HepG2 (cell line): Measurements from ENCODE around the gene ZNF526. TPM values are rescaled to one million over a fixed set of nuclear protein-coding genes. Genes with fewer than 3 reads are reported as not detected.

Source experiments
- ATAC-seq: fragments of 200-7000 bp; cut with Tn5 transposase; 3 replicates; pipeline ENCODE4 v1.9.1; 2020; ENCODE audit warnings: mild to moderate bottlenecking, moderate library complexity
- BruUV-seq: library from RNA; stranded (reverse); fragments of 400-500 nt; replicated peaks from 2 replicates; lab custom pipeline; 2021; lab: Mats Ljungman, UMichigan
- CTCF ChIA-PET: fragments of 300-600 bp; formaldehyde crosslinking; extraction: SDS; loops from one replicate; lab custom pipeline; 2021; ENCODE audit warnings: low total read pairs, inconsistent platforms, low intra/inter-chr PET ratio; lab: Yijun Ruan, JAX
- POLR2A ChIA-PET: fragments of 350-600 bp; sonication (Branson Sonifier 250); formaldehyde crosslinking; loops from one replicate; lab custom pipeline; 2020; ENCODE audit warnings: antibody characterized with exemption, inconsistent platforms; lab: Yijun Ruan, JAX
- DNase-seq: peaks from one replicate; pipeline ENCODE4 v3.0.0-alpha.2; 2015; ENCODE audit warnings: low spot score
- FAIRE-seq: peaks from 3 replicates; lab custom pipeline; 2011; peaks lifted over from hg19 to GRCh38; lab: Jason Lieb, UNC
- H2AFZ ChIP-seq: one replicate; pipeline ENCODE4 v1.6.1; 2011; ENCODE audit warnings: low read length, inconsistent platforms
- H3K27ac ChIP-seq: fragments of 300-600 bp; 3 replicates; pipeline ENCODE4 v1.8.0; 2011; ENCODE audit warnings: mixed run types, mild to moderate bottlenecking, mixed read lengths, low read length, inconsistent platforms; ENCODE audit not compliant: insufficient read depth; ENCODE audit errors: extremely low read length
- H3K27me3 ChIP-seq, 2 experiments: fragments of 200-600 bp in 1 of 2; 2 replicates in 1 of 2; 3 replicates in 1 of 2; pipeline versions ENCODE4 v1.6.0 to v1.8.0; 2011; ENCODE audit warnings: low read length in 2 of 2, mild to moderate bottlenecking in 2 of 2, moderate library complexity in 2 of 2, inconsistent platforms in 1 of 2; ENCODE audit not compliant: insufficient read depth in 2 of 2, control insufficient read depth in 1 of 2
- H3K36me3 ChIP-seq, 2 experiments: fragments of 200-600 bp in 1 of 2; replicated peaks in 1 of 2; 2 replicates in 1 of 2; 3 replicates in 1 of 2; pipeline versions ENCODE4 v1.5.1 to v1.8.0; 2011; ENCODE audit warnings: low read length in 2 of 2, inconsistent platforms in 1 of 2; ENCODE audit not compliant: insufficient read depth in 2 of 2, control insufficient read depth in 1 of 2
- H3K4me1 ChIP-seq: 2 replicates; pipeline ENCODE4 v1.5.1; 2012; ENCODE audit warnings: low read length, inconsistent platforms; ENCODE audit not compliant: insufficient read depth
- H3K4me2 ChIP-seq: 2 replicates; pipeline ENCODE4 v1.6.0; 2011; ENCODE audit warnings: low read depth, low read length, inconsistent platforms
- H3K4me3 ChIP-seq, 3 experiments: fragments of 200-600 bp in 1 of 3; sonication (generic), shearing (Covaris generic) in 1 of 3; replicated peaks in 1 of 3; 2 replicates each; pipeline ENCODE4 v1.5.1; 2011 to 2016; ENCODE audit warnings: low read length in 3 of 3, inconsistent platforms in 2 of 3, low read depth in 2 of 3, mild to moderate bottlenecking in 2 of 3, control low read depth in 1 of 3, mixed read lengths in 1 of 3; ENCODE audit not compliant: insufficient read depth in 1 of 3
- H3K79me2 ChIP-seq: one replicate; pipeline ENCODE4 v1.6.1; 2011; ENCODE audit warnings: low read length, inconsistent platforms; ENCODE audit not compliant: insufficient read depth
- H3K9ac ChIP-seq: 2 replicates; pipeline ENCODE4 v1.6.0; 2011; ENCODE audit warnings: mild to moderate bottlenecking, low read depth, low read length, inconsistent platforms; ENCODE audit not compliant: insufficient read depth
- H3K9me3 ChIP-seq: 2 replicates; pipeline ENCODE4 v1.5.1; 2012; ENCODE audit warnings: mild to moderate bottlenecking, low read length
- H4K20me1 ChIP-seq: 2 replicates; pipeline ENCODE4 v1.6.0; 2011; ENCODE audit warnings: inconsistent platforms, mild to moderate bottlenecking, low read length, moderate library complexity; ENCODE audit not compliant: insufficient read depth
- ZNF512 ChIP-seq: sonication (generic); formaldehyde crosslinking; IDR thresholded peaks from 2 replicates; pipeline ENCODE4 v1.4.0; 2020; ENCODE audit warnings: mild to moderate bottlenecking, missing genetic modification reagents
- WGBS: methylation state at CpG from one replicate; pipeline ENCODE4 v1.1.6; 2017; ENCODE audit warnings: low lambda C conversion rate; 5-methylcytosine and 5-hydroxymethylcytosine counted together
- in situ Hi-C: cut with HindIII; loops from 2 replicates; pipeline ENCODE4 v1.10.0; 2017; ENCODE audit warnings: low pct_unique_long_range_greater_than_20kb; ENCODE audit not compliant: extremely low pct_ligation_motif_present
- intact Hi-C: fragments of 100-400 bp; cut with micrococcal nuclease; formaldehyde crosslinking; loops from one replicate; pipeline ENCODE4 v1.10.0; 2022; ENCODE audit not compliant: unreplicated experiment
- polyA plus RNA-seq, 8 experiments: library from polyadenylated mRNA; depleted of rRNA in 3 of 8; stranded (reverse) in 7 of 8; unstranded in 1 of 8; fragments of >200 nt; fragmentation: Illumina TruSeq in 4 of 8; extraction: Trizol in 4 of 8; gene quantifications; 2 replicates each; pipeline versions ENCODE4 v1.2.1 to v1.2.3, GENCODE V29; 2011 to 2016; ENCODE audit warnings: low read depth in 4 of 8, missing spikeins in 1 of 8, mixed read lengths in 1 of 8; ENCODE audit not compliant: insufficient read depth in 1 of 8
- total RNA-seq, 5 experiments: library from RNA; depleted of rRNA; stranded (reverse); fragments of >200 nt; fragmentation: Illumina TruSeq; extraction: Trizol; gene quantifications; 2 replicates each; pipeline ENCODE4 v1.2.3, GENCODE V29; 2016; ENCODE audit warnings: low read depth in 1 of 5
- TF ChIP-seq, protein P1 (sequence below): IDR thresholded peaks from 2 replicates; pipeline ENCODE4 v1.6.1; 2016; ENCODE audit warnings: missing compliant biosample characterization, missing genetic modification reagents, borderline replicate concordance

ZNF526 gene
- total and polyA plus RNA-seq, 2 of the 13 experiments (the other 11 are each of a cell fraction or from before 2014, with no cell fraction given), result 3.3 to 8.4 TPM

DNA sequence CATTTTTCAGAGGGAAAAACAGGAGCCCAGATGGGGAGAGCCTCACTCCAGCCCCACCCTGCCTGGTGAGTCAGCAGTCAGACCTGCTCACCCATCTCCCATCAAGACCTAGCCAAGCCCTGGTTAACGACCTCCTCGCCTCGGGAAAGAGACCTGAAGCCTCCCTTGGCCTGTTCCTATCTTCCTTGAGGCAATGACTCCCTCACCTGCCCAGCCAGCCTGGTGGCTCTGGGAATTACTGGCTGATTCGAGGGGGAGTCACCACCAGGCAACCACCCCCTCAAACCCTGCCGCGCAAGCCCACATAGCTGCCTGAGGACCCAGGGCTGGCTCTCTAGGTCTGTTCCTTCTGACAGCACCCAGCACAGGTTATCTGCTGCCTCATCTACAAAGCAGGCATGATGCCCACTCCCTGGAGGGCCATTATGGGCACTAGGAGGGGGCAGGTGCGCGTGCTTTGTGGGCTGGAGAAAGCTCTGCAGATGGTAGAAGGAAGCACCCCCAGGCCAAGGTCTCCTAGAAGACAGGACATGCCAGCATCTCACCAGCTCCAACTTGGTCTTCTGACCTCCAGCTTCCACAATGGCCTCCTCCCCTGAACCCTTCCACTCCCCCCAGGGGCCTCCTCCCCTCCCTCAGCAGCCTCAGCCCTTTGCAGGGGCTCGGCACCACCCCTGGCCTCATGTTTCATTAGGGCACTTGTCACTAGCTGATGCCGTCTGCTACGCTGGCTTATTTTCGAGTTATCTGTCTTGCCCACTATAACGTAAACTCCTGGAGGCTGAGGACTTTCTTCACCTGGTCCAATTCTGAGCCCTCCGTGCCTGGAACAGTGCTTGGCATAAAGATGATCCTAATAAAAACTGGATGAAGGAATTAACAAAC is 13.0 kb upstream of the ZNF526 start:
- H4K20me1 ChIP-seq, result peaks cover 12% of the 10 kb centered on the region
- H3K9me3 ChIP-seq, result no peaks in the 10 kb centered on the region
- H3K4me1 ChIP-seq, result no peaks in the 10 kb centered on the region
- ChIA-PET POLR2A (interaction anchor here (0.6 kb wide), 1 partner anchor 109 kb away, joined by 3 read pairs; no protein-coding TSS in a partner anchor), CTCF (no interaction called here)
- no peak overlapping the region for H3K27ac ChIP-seq
- FAIRE-seq, result no peak
- no peak for ATAC-seq
- peaks cover 37 to 71% of the 10 kb centered on the region in 2 experiments for H3K36me3 ChIP-seq
- H3K27me3 ChIP-seq, result no peaks in the 10 kb centered on the region
- H3K4me3 ChIP-seq, result no peak overlapping the region
- H2AFZ ChIP-seq, result no peak overlapping the region
- no TSS peak for BruUV-seq
- intact Hi-C loops (no loop called here), in situ Hi-C loops (no loop called here)
- WGBS, result 99% methylated on average over 12 of the region's 14 CpGs
- peaks cover 16% of the 10 kb centered on the region for H3K79me2 ChIP-seq
- H3K4me2 ChIP-seq, result no peak overlapping the region
- DNase-seq, result no peak
- TF ChIP-seq ZNF512 (CRISPR knock-in tag), result no peak
- TF ChIP-seq, protein P1, sequence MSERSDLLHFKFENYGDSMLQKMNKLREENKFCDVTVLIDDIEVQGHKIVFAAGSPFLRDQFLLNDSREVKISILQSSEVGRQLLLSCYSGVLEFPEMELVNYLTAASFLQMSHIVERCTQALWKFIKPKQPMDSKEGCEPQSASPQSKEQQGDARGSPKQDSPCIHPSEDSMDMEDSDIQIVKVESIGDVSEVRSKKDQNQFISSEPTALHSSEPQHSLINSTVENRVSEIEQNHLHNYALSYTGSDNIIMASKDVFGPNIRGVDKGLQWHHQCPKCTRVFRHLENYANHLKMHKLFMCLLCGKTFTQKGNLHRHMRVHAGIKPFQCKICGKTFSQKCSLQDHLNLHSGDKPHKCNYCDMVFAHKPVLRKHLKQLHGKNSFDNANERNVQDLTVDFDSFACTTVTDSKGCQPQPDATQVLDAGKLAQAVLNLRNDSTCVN, result no peak
- TF ChIP-seq, all 625 proteins: peak for 0
- H3K9ac ChIP-seq, result no peak overlapping the region
